Airway epithelial cell (primary cell): Measurements from ENCODE around the gene LAMC1. TPM values are rescaled to one million over a fixed set of nuclear protein-coding genes. Genes with fewer than 3 reads are reported as not detected.

Experiments used
- total RNA-seq: library from RNA; depleted of rRNA; stranded (reverse); fragments of >200 nt; gene quantifications from 2 replicates; pipeline ENCODE4 v1.2.3, GENCODE V29; 2015

LAMC1 gene
- 124 and 139 TPM in 2 replicates for total RNA-seq

GRCh38 chr1:183023146-183023600 is at the start of gene LAMC1:
TSS of gene LAMC1 (plus strand) at chr1:183023420. CDS start at chr1:183023717, 297 bp downstream.

GRCh38 chr1:183185941-183186490 is 162.8 kb downstream of the LAMC1 start, which contains the start of gene LAMC2:
TSS of gene LAMC2 (plus strand) at chr1:183186264. CDS start at chr1:183186353, 89 bp downstream.

Other genes with a start within 250 kb of the LAMC1 start
- 0.88 and 2.7 TPM in 2 replicates for gene NPL, start 233.6 kb upstream of the LAMC1 start, total RNA-seq
- 115 and 120 TPM in 2 replicates for gene DHX9, start 184.1 kb upstream of the LAMC1 start, total RNA-seq
- not detected in 2 replicates for gene SHCBP1L, start 70.3 kb upstream of the LAMC1 start, total RNA-seq
- 835 and 929 TPM in 2 replicates for gene LAMC2, start 162.8 kb downstream of the LAMC1 start, total RNA-seq